Astrocyte (in vitro differentiated cells and primary cell): Measurements from ENCODE around the gene NOXO1.

Experiments used
- CTCF ChIP-seq: IDR thresholded peaks from 2 replicates; pipeline ENCODE4 v1.5.1; 2011; ENCODE audit warnings: low read depth, mild to moderate bottlenecking, inconsistent platforms, low read length, moderate library complexity; ENCODE audit not compliant: insufficient read depth
- EZH2 ChIP-seq: IDR thresholded peaks from 2 replicates; pipeline ENCODE4 v1.6.1; 2012; ENCODE audit warnings: mild to moderate bottlenecking, low read length, inconsistent platforms; ENCODE audit not compliant: insufficient read depth

GRCh38 chr16:2001035-2001434 lies 19.8 kb upstream of the NOXO1 start:
- TF ChIP-seq CTCF (no peak), EZH2 (no peak)
